GM10266 (cell line): ENCODE results near the gene STARD7.

Experiments used
- DNase-seq: peaks from one replicate; pipeline ENCODE4 v3.0.0; 2012; ENCODE audit errors: extremely low spot score
- TF ChIP-seq, protein P1 (sequence below): IDR thresholded peaks from 2 replicates; pipeline ENCODE4 v1.5.1; 2012; ENCODE audit warnings: mild to moderate bottlenecking, low read depth; ENCODE audit not compliant: control insufficient read depth, insufficient read depth; ENCODE audit errors: missing control alignments

The STARD7 gene

DNA sequence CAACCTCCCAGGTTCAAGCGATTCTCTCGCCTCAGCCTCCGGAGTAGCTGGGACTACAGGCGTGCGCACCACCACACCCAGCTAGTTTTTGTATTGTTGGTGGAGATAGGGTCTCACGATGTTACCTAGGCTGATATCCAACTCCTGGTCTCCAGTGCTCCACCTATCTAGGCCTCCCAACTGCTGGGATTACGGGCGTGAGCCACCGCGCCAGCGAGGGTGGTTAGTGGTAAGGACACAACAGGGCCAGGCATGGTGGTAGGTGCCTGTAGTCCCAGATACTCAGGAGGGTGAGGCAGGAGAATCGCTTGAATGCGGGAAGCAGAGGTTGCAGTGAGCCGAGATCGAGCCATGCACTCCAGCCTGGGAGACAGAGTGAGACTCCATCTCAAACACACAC lies 36.8 kb downstream of the STARD7 start:
- TF ChIP-seq, protein P1, sequence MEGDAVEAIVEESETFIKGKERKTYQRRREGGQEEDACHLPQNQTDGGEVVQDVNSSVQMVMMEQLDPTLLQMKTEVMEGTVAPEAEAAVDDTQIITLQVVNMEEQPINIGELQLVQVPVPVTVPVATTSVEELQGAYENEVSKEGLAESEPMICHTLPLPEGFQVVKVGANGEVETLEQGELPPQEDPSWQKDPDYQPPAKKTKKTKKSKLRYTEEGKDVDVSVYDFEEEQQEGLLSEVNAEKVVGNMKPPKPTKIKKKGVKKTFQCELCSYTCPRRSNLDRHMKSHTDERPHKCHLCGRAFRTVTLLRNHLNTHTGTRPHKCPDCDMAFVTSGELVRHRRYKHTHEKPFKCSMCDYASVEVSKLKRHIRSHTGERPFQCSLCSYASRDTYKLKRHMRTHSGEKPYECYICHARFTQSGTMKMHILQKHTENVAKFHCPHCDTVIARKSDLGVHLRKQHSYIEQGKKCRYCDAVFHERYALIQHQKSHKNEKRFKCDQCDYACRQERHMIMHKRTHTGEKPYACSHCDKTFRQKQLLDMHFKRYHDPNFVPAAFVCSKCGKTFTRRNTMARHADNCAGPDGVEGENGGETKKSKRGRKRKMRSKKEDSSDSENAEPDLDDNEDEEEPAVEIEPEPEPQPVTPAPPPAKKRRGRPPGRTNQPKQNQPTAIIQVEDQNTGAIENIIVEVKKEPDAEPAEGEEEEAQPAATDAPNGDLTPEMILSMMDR: no peak
- DNase-seq: no peak

DNA sequence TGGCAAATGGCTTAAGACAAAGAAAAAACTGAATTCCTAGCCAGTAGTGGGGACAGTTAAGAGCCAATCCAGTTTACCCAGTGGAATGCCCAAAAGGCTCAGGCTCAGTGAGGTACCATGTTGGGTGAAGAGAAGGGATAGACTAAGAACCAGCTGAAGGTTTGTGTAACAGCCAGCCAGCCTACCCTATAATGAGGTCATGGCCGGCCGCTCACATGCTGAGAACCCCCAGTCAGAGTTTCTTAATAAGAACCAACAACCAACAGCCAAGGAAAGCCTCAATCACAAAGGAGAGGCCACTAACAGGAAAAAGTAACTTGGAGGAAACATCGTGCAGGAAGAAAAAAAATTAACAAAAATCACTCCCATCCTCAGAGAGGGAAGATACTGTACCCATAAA lies 38.0 kb downstream of the STARD7 start:
- DNase-seq: no peak
- TF ChIP-seq, protein P1: no peak

DNA sequence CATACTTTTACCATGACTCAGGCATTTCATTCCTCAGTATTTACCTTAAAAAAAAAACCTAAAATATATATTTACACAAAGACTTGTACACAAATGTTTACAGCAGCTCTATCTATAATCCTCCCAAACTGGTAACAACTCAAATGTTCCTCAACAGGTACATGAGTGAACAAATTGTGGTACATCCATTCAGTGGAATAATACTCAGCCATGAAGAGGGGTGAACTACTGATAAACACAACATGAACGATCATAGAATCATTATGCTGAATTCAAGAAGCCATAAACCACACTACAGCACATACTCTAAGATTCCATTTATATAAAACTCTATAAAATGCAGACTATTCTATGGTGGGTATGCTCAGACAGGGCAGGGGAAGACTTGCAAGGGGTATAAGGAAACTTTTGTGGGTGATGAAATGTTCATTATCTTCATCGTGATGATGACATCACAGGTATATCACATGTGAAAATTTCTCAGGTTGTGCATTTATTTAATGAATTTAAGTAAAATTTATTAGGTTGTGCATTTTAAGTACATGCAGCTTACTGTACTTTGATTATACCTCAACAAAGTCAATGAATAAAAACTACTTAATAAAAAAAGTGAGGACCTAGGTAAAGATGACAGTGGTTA lies 38.6 kb downstream of the STARD7 start:
- DNase-seq: no peak
- TF ChIP-seq, protein P1: no peak

DNA sequence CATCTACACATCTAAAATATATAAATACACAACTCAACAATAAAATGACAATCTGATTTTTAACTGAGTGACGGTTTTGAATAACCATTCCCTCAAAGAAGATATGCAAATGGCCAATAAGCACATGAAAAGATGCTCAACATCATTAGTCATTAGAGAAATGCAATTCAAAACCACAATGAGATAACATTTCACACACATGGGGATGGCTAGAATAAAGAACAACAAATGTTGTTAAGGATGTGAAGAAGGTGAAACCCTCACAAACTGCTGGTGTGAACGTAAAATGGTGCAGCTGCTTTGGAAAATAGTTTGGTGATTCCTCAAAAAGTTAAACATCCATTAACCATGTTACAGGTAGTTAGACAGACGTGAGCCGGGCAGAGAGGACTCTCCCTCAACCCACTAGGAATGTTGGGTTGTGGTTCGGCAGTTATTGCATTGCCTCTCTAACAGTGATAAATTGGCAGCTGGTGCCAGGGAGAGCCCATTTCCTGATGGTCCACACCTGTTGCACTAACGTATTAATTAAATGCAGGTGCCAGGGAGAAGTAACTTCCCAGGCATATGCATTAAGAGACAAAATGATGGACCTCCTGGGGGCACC lies 41.1 kb downstream of the STARD7 start:
- DNase-seq: no peak
- TF ChIP-seq, protein P1: no peak

DNA sequence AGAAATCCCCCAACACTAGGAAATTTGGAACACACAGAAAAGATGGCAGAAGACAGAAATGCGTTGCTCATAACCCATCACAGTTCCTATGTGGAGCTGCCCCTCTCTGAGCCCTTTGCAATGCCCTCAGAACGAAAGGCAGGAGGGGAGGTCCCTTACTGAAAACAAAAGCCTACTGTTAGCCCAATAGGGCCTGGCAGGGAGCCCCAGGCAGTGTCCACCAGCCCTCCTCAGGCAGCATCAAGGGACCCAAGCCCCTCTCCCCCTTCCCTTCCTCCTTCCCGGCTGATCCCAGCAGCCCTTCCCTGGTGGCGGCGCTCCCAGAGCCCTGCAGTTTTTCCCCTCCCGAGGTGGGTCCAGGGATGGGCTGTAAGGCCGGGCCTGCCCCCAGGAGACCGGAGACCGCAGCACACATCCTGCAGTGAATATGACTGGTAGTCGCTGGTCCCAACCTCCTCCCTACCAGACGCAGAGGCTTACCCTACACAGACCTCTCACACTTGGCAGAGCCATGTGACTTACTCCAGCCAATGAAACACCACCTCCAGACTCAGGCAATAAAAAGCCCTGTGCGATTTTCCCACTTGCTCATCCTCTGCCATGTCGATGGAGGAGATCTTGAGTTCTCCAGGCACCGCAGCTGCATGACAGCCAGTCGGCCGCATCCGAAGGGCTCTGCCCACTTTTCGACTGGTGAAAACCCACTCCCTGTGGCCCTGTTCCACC lies 44.0 kb downstream of the STARD7 start:
- peak; percentile 79 for DNase-seq
- TF ChIP-seq, protein P1: peak; percentile 14

DNA sequence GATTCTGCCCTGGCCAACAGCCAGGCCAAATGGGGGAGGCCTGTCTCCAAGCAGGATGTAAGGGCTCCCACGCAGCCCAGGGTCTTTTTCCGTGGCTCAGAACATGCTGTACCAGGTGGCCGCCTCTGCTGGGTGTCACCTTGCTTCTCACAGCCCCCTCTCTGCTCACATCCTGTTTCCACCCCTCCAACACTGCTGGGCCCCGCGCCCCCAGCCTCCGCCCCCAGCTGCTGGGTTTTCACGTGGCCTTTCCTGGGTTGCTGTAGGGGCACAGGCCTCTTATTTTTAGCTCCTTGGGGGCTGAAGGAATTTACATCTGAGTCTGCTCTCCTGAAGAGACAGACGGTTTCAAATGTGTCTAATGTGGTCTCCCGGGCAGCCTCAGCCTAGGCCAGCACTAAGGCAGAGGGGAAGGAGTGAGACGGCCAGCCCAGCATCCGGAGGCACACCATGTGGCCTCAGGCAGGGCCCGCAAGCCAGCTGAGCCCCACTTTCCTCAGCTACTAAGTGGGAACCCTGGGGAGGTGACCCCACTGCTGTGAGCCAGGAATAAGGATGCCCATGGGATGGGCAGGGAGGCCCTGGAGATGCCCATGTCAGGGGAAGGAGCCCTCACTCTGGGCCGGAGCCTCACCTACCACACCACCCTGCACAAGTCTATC lies 44.7 kb downstream of the STARD7 start:
- TF ChIP-seq, protein P1: no peak
- DNase-seq: peak; percentile 71

DNA sequence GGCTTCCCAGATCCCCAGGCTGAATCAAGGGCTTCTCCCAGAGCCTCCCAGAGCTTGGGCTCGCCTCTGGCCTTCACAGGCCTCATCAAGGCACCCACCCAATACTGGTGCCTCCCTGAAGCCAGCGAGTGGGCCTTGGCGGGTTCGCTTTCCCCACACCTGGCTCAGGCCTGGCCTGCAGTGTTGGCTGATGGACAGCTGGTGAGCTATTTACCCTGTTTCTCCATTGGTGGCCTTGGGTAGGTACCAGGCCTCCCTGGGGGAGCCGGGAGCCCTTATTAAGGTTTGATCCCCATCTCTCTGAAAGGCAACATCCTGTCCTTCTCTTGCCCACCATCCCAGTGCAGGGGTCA lies 45.2 kb downstream of the STARD7 start:
- no peak for DNase-seq
- TF ChIP-seq, protein P1: no peak
